ENCODE data around the gene MAP7.
"Not testable (repeated sequence)": the region's sequence is repeated elsewhere in the genome, so short reads cannot be mapped to it uniquely, and the experiment has no call there.

The MAP7 gene

GRCh38 chr6:136439514-136440190, 110.6 kb downstream of the MAP7 start:
- H3K9me3 ChIP-seq (ENCODE audit: severe bottlenecking), result no peaks in the 10 kb centered on the region
- TF ChIP-seq, protein P1, sequence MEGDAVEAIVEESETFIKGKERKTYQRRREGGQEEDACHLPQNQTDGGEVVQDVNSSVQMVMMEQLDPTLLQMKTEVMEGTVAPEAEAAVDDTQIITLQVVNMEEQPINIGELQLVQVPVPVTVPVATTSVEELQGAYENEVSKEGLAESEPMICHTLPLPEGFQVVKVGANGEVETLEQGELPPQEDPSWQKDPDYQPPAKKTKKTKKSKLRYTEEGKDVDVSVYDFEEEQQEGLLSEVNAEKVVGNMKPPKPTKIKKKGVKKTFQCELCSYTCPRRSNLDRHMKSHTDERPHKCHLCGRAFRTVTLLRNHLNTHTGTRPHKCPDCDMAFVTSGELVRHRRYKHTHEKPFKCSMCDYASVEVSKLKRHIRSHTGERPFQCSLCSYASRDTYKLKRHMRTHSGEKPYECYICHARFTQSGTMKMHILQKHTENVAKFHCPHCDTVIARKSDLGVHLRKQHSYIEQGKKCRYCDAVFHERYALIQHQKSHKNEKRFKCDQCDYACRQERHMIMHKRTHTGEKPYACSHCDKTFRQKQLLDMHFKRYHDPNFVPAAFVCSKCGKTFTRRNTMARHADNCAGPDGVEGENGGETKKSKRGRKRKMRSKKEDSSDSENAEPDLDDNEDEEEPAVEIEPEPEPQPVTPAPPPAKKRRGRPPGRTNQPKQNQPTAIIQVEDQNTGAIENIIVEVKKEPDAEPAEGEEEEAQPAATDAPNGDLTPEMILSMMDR (IDR thresholded peaks at IDR 0.05; ENCODE audit: low read depth, low read length), result no peak
- H3K36me3 ChIP-seq, result no peaks in the 10 kb centered on the region
- no peak overlapping the region for H3K27ac ChIP-seq
- no peak overlapping the region for H3K4me3 ChIP-seq (ENCODE audit: low read depth, low read length)
- no peak for DNase-seq
- no peaks in the 10 kb centered on the region for H3K27me3 ChIP-seq (ENCODE audit: insufficient read depth, low read depth, severe bottlenecking)

- TF ChIP-seq, protein P1 (IDR thresholded peaks at IDR 0.05; ENCODE audit: low read depth, low read length), result no peak
Observed at GRCh38 chr6:136438441-136438840, 111.8 kb downstream of the MAP7 start.

GRCh38 chr6:136437246-136437645, 113.0 kb downstream of the MAP7 start:
- Histone ChIP-seq H3K27me3 (ENCODE audit: insufficient read depth, low read depth, severe bottlenecking) (no peaks in the 10 kb centered on the region), H3K9me3 (ENCODE audit: severe bottlenecking) (no peaks in the 10 kb centered on the region), H3K27ac (no peak overlapping the region), H3K36me3 (no peaks in the 10 kb centered on the region), H3K4me3 (ENCODE audit: low read depth, low read length) (no peak overlapping the region)
- no peak for DNase-seq
- TF ChIP-seq, protein P1 (IDR thresholded peaks at IDR 0.05; ENCODE audit: low read depth, low read length), result no peak

More at GRCh38 chr6:136438441-136438840, 111.8 kb downstream of the MAP7 start:
- Histone ChIP-seq H3K36me3 (no peaks in the 10 kb centered on the region), H3K27me3 (ENCODE audit: insufficient read depth, low read depth, severe bottlenecking) (no peaks in the 10 kb centered on the region), H3K9me3 (ENCODE audit: severe bottlenecking) (no peaks in the 10 kb centered on the region), H3K4me3 (ENCODE audit: low read depth, low read length) (no peak overlapping the region), H3K27ac (no peak overlapping the region)
- no peak for DNase-seq

DNA sequence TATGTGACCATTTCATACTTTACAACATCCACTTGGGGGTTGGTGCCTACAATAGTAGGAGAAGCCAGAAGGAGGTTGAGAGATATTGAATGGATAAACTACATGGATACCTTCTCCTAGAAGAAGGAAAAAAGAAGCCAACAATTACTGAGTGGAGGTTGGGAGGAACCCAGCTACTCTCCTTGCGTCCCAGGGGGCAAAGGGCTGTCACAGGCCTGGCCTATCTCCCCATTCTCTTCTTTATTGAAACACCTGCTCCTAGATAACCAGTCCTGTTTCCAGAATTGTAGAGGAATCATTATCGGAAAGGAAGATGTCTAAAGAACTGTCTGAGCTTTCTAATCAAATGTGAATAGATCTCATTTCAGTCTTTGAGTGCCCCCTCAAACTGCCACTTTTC, 115.1 kb downstream of the MAP7 start:
- Histone ChIP-seq H3K36me3 (no peaks in the 10 kb centered on the region), H3K27ac (no peak overlapping the region), H3K9me3 (ENCODE audit: severe bottlenecking) (no peaks in the 10 kb centered on the region), H3K4me3 (ENCODE audit: low read depth, low read length) (no peak overlapping the region), H3K27me3 (ENCODE audit: insufficient read depth, low read depth, severe bottlenecking) (no peaks in the 10 kb centered on the region)
- TF ChIP-seq, protein P1 (IDR thresholded peaks at IDR 0.05; ENCODE audit: low read depth, low read length), result no peak
- no peak for DNase-seq

- not testable (repeated sequence) for H3K27ac ChIP-seq; H3K9me3 ChIP-seq (ENCODE audit: severe bottlenecking); H3K27me3 ChIP-seq (ENCODE audit: insufficient read depth, low read depth, severe bottlenecking); H3K4me3 ChIP-seq (ENCODE audit: low read depth, low read length); H3K36me3 ChIP-seq; DNase-seq
Observed at GRCh38 chr6:136431306-136431705, 118.9 kb downstream of the MAP7 start.

DNA sequence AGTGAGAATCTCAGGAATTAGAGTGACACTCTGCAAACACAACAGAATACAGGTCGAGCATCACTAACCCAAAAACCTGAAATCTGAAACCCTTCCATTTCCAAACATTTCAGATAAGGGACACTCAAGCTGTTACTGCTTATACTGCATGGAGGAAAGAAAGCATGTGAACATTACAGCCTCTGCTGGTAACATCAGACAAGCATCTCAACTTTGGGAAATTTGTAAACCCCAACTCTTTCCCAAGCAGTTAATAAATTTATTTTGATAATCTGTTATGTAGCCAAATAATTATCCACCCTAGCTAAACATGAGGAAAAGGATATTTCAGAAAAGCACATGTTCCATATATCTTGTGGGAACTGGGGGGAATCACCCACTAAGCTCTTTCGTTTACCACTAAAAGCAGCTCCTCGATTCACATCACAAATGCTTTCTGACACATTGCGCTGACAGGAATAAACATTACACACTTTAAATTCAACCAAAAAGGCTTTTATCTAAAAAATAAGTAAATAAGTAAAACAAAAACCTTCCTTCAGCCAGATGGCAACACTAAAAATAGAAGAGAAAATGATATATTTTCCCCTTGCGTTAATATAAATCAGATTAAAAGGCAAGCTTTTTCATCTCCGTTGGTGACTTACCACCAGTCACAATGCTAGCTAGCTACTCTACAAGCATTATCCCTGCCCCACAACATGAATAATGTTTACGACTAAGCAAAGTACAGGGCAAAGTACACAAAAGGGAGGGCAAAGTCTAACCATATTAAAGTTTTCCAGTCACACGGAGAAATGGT, 120.8 kb downstream of the MAP7 start:
- TF ChIP-seq, protein P1 (IDR thresholded peaks at IDR 0.05; ENCODE audit: low read depth, low read length), result no peak
- Histone ChIP-seq H3K27ac (no peak overlapping the region), H3K4me3 (ENCODE audit: low read depth, low read length) (no peak overlapping the region), H3K27me3 (ENCODE audit: insufficient read depth, low read depth, severe bottlenecking) (no peaks in the 10 kb centered on the region), H3K9me3 (ENCODE audit: severe bottlenecking) (no peaks in the 10 kb centered on the region), H3K36me3 (no peaks in the 10 kb centered on the region)
- no peak for DNase-seq

All from WERI-Rb-1 (cell line).